WERI-Rb-1 (cell line): Measurements from ENCODE around the gene MIB1.

Experiments used
- DNase-seq: peaks from one replicate; pipeline ENCODE4 v3.0.0-alpha.2; 2020
- H3K27ac ChIP-seq: fragments of 250-450 bp; sonication (Bioruptor Pico); 2 replicates; pipeline ENCODE4 v1.5.1; 2020; ENCODE audit warnings: mild to moderate bottlenecking, moderate library complexity
- H3K27me3 ChIP-seq: fragments of 250-450 bp; sonication (Bioruptor Pico); 2 replicates; pipeline ENCODE4 v1.5.1; 2021; ENCODE audit warnings: mild to moderate bottlenecking, low read depth, moderate library complexity; ENCODE audit not compliant: insufficient read depth, severe bottlenecking
- H3K36me3 ChIP-seq: fragments of 250-450 bp; sonication (Bioruptor Pico); 2 replicates; pipeline ENCODE4 v1.5.1; 2020; ENCODE audit warnings: mild to moderate bottlenecking, moderate library complexity
- H3K4me3 ChIP-seq: 2 replicates; pipeline ENCODE4 v1.5.1; 2011; ENCODE audit warnings: low read depth, mild to moderate bottlenecking, control low read depth, low read length
- H3K9me3 ChIP-seq: fragments of 250-450 bp; sonication (Bioruptor Pico); 2 replicates; pipeline ENCODE4 v1.5.1; 2021; ENCODE audit warnings: mild to moderate bottlenecking, moderate library complexity; ENCODE audit not compliant: severe bottlenecking
- CTCF ChIP-seq: IDR thresholded peaks from 2 replicates; pipeline ENCODE4 v1.5.1; 2011; ENCODE audit warnings: low read depth, mild to moderate bottlenecking, control low read depth, inconsistent platforms, low read length

Gene MIB1

GRCh38 chr18:21762181-21762772, 21.7 kb downstream of the MIB1 start:
- no peaks in the 10 kb centered on the region for H3K27me3 ChIP-seq
- peak overlapping the region; percentile 49; the same call in 1 of the 2 replicates for H3K27ac ChIP-seq
- no peak overlapping the region for H3K4me3 ChIP-seq
- H3K9me3 ChIP-seq = no peaks in the 10 kb centered on the region
- DNase-seq = no peak
- TF ChIP-seq CTCF = no peak
- H3K36me3 ChIP-seq = peaks cover 21% of the 10 kb centered on the region

- Histone ChIP-seq H3K27me3 (no peaks in the 10 kb centered on the region), H3K36me3 (peaks cover 38% of the 10 kb centered on the region), H3K27ac (no peak overlapping the region), H3K9me3 (no peaks in the 10 kb centered on the region), H3K4me3 (no peak overlapping the region)
- TF ChIP-seq CTCF = no peak
- DNase-seq = no peak
Measured at GRCh38 chr18:21763846-21764646, 23.5 kb downstream of the MIB1 start.

- H3K27ac ChIP-seq = no peak overlapping the region
- no peaks in the 10 kb centered on the region for H3K27me3 ChIP-seq
- no peak for DNase-seq
- H3K4me3 ChIP-seq = no peak overlapping the region
- H3K36me3 ChIP-seq = peaks cover 74% of the 10 kb centered on the region
- TF ChIP-seq CTCF = no peak
- no peaks in the 10 kb centered on the region for H3K9me3 ChIP-seq
Measured at GRCh38 chr18:21769206-21769605, 28.6 kb downstream of the MIB1 start.

GRCh38 chr18:21774722-21775121, 34.1 kb downstream of the MIB1 start:
- no peaks in the 10 kb centered on the region for H3K9me3 ChIP-seq
- H3K36me3 ChIP-seq = peaks cover 64% of the 10 kb centered on the region
- no peaks in the 10 kb centered on the region for H3K27me3 ChIP-seq
- no peak overlapping the region for H3K27ac ChIP-seq
- no peak for TF ChIP-seq CTCF
- H3K4me3 ChIP-seq = no peak overlapping the region
- no peak for DNase-seq

GRCh38 chr18:21777814-21778213, 37.2 kb downstream of the MIB1 start:
- no peak for DNase-seq
- peaks cover 71% of the 10 kb centered on the region for H3K36me3 ChIP-seq

More at GRCh38 chr18:21777814-21778213, 37.2 kb downstream of the MIB1 start:
- Histone ChIP-seq H3K27me3 (no peaks in the 10 kb centered on the region), H3K27ac (no peak overlapping the region), H3K9me3 (no peaks in the 10 kb centered on the region), H3K4me3 (no peak overlapping the region)
- TF ChIP-seq CTCF = no peak
